GM19023 (cell line): ENCODE results near the gene CELSR2.
"Not testable (repeated sequence)": the region's sequence is repeated elsewhere in the genome, so short reads cannot be mapped to it uniquely, and the experiment has no call there.

Experiments
- ATAC-seq: cut with Tn5 transposase; IDR thresholded peaks from one replicate; pipeline ENCODE4 v1.9.1; 2021; ENCODE audit warnings: mild to moderate bottlenecking, moderate library complexity; ENCODE audit not compliant: unreplicated experiment

The CELSR2 gene

DNA sequence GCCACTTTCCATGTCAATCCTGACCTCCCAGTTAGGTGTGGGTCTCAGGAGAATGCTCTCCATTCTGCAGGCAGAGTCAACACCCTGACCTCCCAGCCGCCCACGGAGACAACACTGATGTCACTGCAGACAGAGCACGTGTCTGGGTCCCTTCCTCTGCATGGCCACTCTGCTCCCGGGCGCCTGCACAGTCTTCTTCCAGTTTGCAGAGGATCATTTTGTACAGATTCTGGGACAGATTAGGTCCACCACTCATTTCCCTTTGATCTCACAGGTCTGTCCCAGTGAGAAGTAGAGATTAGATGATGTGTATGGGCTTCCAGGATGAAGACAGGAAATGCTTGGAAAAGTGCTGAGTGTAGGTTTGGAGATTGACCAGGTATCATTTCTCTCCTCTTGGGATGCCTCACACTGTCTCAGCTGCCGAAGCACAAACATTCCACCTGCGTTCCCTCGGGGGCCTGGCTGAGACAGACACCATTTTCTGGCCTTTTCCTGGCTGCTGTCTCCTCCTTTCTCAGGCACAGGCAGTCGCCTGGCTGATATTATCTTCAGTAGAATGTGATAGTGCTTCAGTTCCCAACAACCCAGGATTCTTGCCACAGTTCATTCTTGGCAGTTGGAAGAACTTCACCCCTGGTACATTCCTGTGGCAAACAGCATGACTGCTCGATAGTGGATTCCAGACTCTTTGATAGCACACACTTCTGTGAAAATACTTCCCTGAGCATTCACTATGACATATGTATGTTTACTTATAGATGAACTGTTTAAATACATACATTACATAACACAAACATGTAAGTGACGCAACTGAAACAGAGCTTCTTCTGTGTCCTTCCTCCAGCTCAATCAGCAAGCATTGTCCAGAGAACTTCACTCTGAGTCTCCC, 49.6 kb downstream of the CELSR2 start:
- ATAC-seq, result no peak

DNA sequence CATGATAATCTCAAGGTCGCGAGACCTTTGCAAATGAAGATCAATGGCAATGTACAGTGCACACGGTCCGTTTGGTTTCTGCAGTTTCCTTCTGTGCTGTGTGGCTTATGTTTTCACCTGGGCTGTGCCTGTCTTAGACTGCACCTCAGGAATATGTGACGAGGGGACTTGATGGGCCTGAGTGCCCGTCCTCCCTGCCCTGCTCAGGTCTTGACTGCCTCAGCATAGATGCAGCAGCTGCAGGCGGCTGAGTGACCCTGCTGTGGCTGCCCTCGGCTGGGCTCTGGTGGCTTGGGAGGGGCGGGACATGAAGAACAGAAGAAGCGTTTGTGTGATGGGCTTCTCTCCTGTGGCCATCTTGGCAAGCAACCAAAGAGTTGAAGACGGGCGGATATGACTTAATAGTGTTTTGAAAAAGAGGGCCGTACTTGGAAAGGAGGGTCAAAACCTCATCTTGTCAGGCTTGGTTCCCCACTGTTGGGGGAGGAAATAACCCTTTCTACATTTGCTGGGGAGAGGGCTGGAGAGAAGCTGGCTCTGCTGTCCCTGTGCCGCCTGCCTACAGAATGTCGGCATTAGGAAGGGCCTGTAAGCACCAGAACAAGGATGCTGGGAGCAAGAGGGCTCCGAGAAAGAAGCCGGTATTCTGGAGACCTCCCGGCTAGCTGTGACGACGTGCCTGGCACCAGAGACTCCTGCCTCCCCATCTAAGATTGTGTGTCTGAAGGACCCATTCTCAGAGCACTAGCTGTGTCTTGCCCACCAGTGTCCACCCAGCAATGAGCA, 50.4 kb downstream of the CELSR2 start:
- no peak for ATAC-seq

DNA sequence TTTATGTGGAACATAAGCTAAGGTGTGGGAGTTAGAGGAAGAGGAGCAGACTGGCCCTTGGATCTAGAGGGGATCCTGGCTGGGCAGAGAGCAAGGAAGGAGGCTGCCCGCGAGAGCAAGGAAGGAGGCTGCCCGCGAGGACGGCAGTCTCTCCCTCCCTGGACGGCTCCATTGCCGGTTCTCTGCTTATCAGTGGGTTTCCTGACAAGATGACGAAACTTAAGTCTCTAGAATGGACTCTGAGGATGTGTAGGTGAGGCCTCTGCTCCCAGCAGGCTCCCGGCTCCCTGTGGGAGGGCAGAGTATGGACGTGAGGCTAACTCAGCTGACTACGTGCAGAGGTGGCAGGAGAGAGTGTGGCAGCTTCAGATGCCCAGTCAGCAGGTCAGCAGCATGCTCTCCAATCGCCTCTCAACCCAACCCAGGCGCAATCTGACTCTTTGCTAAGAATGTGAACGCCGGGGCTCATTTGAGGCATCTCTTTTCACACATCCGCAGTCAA, 51.4 kb downstream of the CELSR2 start:
- no peak for ATAC-seq

DNA sequence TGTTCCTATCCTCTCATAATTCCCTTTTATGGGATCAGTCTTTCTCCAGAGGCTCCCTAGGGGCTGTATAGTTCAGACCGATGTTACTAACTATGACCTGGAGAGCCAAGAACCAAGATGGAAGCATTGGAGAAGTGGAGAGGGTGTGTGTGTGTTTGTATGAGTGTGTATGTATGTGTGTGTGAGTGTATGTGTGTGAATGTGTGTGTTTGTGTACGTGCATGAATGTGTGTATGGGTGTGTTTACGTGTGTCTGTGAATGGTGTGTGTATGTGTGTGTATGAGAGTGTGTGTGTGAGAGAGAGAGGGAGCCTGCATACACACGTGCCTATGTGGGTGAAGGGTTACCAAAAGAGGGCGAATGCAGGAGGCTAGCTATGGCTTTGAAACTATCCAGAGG, 52.5 kb downstream of the CELSR2 start:
- ATAC-seq, result no peak

DNA sequence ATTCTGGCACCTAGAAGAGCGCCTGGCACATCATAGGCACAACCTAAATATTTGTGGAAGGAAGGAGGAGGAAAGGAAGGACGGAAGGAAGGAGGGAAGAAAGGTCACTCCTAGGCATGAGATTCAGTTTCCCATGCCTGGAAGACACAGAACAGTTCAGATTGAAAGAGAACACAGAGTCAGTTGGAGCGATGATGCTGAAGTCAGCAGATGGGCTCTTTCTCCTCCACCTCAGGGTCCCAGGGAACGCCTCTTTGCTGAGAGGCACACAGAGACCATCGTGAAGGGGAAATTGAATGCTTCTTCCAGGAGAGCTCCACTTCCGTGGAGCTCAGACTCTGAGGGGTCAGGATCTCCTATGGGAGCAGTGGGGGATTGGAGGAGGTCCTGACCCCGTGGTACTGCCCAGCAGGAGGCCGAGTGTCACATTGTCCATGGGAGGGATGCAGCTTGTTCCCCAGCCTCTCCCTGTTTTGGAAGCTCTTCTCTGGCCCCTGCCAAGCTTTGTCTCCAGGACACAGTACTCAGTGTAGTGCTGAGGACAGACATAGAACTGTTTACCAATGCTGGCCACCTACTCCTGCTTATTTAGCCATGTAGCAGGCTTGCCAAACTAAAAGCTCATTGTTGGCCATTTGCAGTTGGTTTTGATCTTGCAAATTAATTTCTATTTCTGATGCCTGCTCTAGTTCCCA, 55.0 kb downstream of the CELSR2 start:
- ATAC-seq, result no peak

DNA sequence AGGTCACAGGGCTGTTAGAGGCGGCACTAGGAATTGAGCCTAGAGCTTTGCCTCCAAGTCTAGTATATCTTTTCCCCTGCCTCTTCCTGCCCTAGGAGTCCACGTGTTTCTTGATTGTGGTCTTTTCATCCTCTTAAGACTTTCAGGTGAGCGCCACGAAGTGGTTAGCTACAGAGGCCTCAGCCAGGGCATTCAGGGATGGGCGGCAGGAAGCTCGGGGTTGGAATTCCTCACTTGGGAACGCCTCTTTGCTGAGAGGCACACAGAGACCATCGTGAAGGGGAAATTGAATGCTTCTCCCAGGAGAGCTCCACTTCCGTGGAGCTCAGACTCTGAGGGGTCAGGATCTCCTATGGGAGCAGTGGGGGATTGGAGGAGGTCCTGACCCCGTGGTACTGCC, 56.7 kb downstream of the CELSR2 start:
- not testable (repeated sequence) for ATAC-seq

DNA sequence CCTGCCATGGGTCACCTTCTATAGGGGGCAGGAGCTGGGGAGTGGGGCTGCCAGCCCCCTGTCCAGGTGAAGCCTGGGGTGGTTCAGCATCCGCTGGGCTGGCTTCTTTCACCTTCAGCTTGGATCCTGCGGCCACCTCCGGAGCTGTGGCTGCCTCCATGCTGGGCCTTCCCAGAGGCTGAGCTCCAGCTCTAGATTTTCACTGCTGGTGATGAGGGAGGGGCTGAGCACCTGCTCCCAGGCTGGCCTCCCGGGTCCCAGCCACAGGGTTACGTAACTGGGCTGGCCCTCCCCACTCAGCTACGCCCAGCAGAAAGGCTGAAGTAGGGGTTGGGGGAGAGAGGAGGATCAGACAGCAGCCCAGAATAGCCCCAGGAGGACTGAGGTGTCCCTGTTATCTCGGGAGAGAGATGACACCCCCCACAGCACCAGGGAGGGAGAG, 57.5 kb downstream of the CELSR2 start, which contains the start of gene MYBPHL:
Gene MYBPHL (minus strand): TSS at position 180 of the 442 bp plus-strand sequence. CDS start 20 bp downstream, at position 160.
- ATAC-seq, result no peak

DNA sequence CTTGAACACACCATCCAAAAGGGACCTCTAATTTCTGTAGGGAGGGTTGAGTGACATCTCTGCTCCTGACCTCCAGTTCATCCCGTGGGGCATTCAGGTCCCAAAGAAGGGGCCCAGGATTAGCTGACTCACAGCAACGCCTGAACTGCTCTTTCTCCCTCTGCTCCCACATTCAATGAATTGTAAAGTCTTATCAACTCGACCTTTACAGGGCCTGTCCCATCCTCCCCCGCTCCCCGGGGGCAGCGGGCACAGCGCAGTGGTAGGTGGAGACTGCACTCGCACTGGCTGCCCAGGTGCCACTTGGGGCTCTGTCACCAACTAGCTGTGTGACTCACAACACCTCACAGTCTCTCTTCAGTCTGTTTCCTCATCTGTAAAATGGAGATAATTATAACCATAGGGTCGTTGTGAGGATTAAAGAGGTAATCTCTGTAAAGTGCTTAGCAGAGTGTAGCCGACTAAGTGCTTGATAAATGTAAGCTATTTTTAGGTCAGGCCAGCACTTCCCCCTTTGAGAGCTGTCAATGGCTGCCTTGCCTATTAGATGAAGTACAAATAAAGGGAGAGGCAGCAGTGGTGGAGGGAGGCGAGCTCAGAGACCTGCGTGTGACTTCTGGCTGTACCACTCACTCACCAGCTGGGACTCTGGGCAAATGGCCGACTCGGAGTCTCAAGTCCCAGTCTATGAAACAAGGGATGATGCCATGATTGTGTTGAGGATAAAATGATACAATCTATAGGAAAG, 58.1 kb downstream of the CELSR2 start:
- ATAC-seq, result no peak

DNA sequence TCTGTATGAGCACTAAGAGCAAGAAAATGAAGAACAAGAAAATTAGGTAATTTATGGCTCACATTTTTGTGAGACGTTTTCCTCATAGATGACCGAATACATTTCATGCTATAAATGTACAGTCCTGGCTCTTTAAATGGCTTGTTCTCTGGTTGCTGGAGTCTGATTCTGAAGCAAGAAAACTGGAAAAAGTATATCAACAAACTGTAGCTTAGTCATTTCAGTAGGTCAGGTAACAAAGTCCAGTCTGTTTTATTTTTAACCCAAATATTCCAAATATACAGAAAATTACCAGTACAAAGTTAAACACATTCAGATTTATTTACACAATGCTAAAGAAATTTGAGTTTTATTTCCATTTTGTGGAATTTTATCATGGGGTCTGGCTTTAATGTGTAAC, 60.0 kb downstream of the CELSR2 start:
- no peak for ATAC-seq

DNA sequence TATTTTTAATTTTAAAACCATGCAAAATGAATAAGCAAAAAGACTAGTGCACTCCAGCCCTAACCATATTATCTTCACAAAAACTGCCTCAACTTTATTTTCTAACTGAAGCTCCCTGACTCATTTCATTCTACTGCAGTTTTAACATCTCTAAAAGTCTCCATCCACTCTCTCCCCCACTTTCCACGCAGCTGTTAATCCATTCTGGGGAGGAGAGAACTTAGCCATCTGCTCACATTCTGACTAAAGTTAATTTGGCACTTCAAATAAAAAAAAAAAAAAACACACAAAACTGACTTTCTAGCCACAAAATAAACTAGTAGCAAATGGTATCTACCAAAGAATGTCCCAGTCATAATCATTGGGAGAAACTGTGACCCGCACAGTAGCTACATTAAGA, 62.9 kb downstream of the CELSR2 start:
- ATAC-seq, result no peak

DNA sequence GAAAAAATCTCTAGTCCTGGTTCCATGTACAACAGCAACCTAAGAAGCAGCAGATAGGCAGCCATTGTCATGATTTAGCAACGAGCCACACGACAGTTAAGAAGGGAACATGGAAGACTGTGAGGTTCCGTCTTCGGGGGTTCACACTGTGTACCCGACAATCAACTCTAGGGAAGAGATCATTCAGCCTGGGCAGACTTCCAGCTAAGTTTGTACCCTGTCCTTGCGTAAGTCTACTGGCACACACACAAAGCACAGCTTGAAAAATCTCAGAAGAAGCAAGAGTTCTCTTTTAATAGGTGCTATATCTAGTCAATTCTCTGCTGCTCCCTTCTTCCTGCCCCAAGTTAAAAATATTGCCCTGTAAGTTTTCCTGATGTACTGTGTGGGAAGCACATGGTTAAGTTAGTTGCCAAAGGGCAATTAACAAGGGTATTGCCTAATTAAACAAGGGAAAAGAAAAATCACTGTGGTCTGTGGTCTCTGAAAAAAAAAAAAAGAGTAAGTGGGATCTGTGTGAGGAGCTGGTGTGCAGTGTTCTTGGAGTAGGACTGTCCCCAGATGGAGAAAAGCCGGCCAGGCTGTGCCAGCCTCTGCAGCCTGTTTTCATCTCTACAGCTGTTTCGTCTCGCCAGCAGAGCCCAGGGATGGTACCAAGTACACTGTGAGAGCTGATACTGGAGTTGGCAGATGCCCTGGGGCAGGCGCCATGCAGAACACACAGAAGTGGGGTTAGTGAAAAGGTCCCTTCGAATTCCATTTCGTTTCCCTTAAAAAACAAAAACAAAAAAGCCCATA, 63.8 kb downstream of the CELSR2 start:
- ATAC-seq, result no peak

DNA sequence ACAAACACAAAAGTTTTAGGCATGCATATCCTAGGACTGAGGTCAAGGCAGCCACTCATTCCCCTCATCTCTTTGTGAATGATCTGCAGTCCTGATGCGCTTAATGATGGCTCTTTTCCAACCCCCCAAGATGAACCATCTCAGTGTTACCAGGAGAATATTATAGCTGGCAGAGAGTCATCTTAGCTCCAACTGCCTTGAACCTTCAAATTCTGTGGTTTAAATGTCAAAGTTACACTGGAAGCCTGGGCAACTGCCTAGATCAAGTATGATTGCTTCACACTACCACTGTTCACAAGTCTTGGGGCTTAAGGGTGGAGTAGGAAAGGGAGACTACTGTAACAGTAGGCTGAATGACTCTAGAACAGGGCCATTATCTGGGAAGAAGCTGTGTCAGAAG, 65.5 kb downstream of the CELSR2 start:
- no peak for ATAC-seq

DNA sequence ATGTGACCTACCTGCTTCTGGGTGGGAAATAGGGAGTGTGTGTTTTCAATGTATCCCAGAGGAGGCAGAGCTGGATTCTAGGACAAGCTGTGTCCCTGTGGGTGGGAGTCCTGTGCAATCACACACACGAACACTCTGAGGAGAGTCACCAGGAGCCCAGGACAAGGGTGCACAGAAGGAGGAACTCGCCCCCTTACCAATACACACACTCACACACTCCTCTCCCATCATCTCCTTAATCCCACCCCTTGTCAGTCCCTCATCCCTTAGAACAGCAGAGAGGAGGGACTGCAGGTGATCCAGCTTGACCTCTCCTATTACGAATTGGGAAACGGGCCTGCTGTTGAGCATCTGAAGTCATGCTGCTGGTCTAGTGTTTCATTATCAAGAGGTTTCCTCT, 65.9 kb downstream of the CELSR2 start:
- no peak for ATAC-seq

DNA sequence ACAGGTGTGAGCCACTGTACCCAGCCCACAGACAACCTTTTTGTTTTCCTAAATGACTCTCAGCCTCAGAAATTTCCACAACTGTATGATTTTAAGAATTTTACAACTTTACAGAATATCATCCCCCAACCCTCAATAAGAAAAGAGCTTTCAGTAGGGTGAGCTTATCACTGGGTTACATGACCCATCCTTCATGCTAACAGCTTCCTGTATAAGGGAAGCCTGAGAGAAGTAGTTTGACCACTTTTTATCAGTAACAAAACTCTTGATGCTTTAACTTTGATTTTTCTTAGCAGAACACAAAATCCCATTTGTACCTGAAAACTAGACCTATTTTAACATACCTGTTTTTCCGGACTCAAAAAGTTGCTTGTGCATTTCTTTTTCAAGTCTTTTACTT, 67.2 kb downstream of the CELSR2 start:
- ATAC-seq, result no peak

DNA sequence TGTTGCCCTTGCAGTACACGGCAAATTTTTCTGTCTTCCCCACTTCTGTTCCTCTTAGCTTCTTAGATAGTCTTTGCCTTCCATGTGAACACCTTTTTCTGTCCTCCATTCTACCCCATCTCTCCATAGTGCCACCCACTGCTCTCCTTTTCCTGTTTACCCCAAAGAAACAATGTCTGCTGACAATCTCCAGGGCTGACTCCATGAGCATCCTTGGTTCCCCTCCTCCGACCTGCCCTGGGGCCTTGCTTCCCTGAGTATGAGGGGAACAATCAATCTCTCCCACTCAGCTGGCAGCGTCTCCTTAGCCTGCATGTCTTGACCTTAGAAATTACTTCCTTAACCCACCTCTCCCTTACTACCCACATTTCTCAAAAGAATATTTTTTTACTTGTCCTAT, 69.8 kb downstream of the CELSR2 start:
- ATAC-seq, result no peak

DNA sequence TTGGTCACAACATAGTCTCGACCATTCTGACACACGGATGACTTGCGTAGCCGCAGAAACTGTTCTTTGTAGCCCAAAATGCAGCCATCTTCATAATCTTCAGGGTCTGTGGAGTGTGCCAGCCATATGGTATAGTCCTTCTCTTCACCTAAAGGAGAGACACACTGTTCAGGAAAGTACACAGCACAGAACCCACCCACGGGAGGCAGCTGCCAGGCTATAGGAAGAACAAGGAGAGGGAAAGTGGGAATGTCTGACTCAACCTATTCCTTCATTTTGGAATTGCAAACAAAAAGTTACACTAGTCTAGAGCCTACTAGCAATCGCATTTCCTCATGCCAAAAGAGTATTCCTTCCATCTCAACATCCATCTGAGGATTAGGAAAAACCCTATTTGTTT, 73.6 kb downstream of the CELSR2 start:
- no peak for ATAC-seq
